ENCODE data around the gene CDKL5. TPM values are rescaled to one million over a fixed set of nuclear protein-coding genes. Genes with fewer than 3 reads are reported as not detected.

CDKL5 gene
- total RNA-seq (2022; extraction: Qiagen RNA extraction; ENCODE audit: low read depth): 3.8 to 7.0 TPM (median 6.2 TPM) in 5 replicates

DNA sequence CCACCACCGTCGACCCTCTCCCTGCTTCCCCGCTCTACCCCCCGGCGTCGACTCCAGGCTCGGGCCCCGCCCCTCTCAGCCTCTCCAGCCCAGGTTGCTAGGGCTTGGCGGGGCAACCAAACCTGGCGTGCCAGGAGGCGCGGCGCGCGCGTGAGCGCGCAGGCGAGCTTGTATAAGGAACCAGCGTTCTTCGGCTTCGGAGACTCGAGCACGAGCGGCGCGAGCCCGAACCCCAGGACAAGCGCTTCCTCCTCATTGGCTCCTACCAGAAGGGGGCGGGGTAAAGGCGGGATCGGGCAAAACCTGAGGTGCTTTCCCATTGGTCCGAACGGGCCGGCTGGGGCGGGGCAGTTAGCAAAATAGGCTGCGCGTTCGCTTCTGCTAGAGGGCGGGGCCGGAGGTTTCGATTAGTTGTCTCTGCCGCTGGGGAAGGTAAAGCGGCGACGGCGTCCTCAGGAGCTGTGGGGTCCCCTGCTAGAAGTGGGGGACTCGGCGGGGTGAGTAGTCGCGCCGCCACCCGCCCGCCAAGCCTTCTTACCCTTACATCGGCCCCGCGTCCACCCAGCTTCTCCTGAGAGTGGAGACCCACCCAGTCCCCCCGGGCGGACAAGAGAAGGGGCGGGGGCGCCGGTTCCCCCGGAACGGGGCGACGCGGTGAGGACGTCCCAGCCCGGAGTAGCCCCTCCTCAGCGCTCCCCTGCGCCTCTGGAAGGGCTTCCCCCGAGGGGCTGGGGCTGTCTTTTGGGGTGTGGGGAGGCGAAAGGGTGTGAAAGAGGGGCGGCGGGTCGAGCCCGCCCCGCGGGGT is at the start of gene CDKL5:
Gene CDKL5, plus strand, starts transcription at position 410 of the 805 bp plus-strand sequence. CDS start 81,489 bp downstream, outside the sequence.

DNA sequence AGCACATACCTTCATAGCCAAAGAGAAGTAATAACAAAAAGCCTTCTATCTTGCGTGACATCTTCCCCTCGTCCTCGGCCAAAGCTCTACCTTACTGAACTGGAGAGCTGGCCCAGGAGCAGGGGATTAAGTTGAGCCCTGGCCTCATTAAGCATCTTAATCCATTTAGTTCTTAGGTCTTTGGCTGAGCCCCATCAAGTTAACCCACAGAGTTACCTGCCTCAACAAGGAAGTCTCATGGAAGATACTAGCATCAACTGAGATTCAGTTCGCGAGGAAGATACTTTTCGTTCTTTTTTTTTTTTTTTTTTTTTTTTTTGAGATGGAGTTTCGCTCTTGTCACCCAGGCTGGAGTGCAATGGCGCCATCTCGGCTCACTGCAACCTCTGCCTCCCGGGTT is 246.6 kb downstream of the CDKL5 start, which contains the start of gene RS1:
Gene RS1, minus strand, starts transcription at position 101 of the 400 bp plus-strand sequence. Its CDS starts 40 bp downstream, at position 61.

Other genes with a start within 250 kb of the CDKL5 start
- gene BEND2, start 204.7 kb upstream of the CDKL5 start, total RNA-seq (2022; extraction: Qiagen RNA extraction; ENCODE audit: low read depth): 0.03 TPM in 1 of 5 replicates, not detected in the others
- 7.3 to 9.4 TPM (median 8.4 TPM) in 5 replicates for gene SCML2, start 70.9 kb upstream of the CDKL5 start, total RNA-seq (2022; extraction: Qiagen RNA extraction; ENCODE audit: low read depth)
- not detected in 5 replicates for gene RS1, start 246.5 kb downstream of the CDKL5 start, total RNA-seq (2022; extraction: Qiagen RNA extraction; ENCODE audit: low read depth)

Data from A549 treated with DMSO at 1 μM for 4 hours (cell line).